Liver (tissue), 9 donors: Measurements from ENCODE around the gene MAFF. TPM values are rescaled to one million over a fixed set of nuclear protein-coding genes. Genes with fewer than 3 reads are reported as not detected.

Experiments used
- DNase-seq: peaks from one replicate; pipeline ENCODE4 v3.0.0-alpha.2; 2017; ENCODE audit warnings: low spot score
- H3K27ac ChIP-seq, 2 donors: one replicate each; pipeline ENCODE4 v1.7.0; 2013; ENCODE audit warnings: inconsistent platforms in 2 of 2, low read length in 2 of 2, control low read depth in 1 of 2, low read depth in 1 of 2, mild to moderate bottlenecking in 1 of 2
- H3K27me3 ChIP-seq, 4 donors: one replicate each; pipeline versions ENCODE4 v1.6.1 to v1.7.0; 2013; ENCODE audit warnings: low read length in 3 of 4, inconsistent platforms in 1 of 4, mild to moderate bottlenecking in 1 of 4, moderate library complexity in 1 of 4; ENCODE audit not compliant: control insufficient read depth in 4 of 4, insufficient read depth in 4 of 4
- H3K36me3 ChIP-seq, 4 donors: one replicate each; pipeline versions ENCODE4 v1.6.1 to v1.7.0; 2013; ENCODE audit warnings: low read length in 3 of 4, mild to moderate bottlenecking in 3 of 4, low read depth in 1 of 4, moderate library complexity in 1 of 4; ENCODE audit not compliant: control insufficient read depth in 4 of 4, insufficient read depth in 3 of 4
- H3K4me1 ChIP-seq, 4 donors: one replicate each; pipeline versions ENCODE4 v1.6.1 to v1.7.0; 2013; ENCODE audit warnings: low read length in 3 of 4, mild to moderate bottlenecking in 3 of 4, moderate library complexity in 1 of 4; ENCODE audit not compliant: control insufficient read depth in 4 of 4, insufficient read depth in 4 of 4
- H3K4me3 ChIP-seq, 3 donors: one replicate each; pipeline versions ENCODE4 v1.6.1 to v1.7.0; 2013; ENCODE audit warnings: low read length in 3 of 3, control low read depth in 1 of 3, low read depth in 1 of 3, mild to moderate bottlenecking in 1 of 3
- H3K9ac ChIP-seq, 2 donors: one replicate each; pipeline ENCODE4 v1.7.0; 2013; ENCODE audit warnings: low read length in 2 of 2, mild to moderate bottlenecking in 2 of 2, moderate library complexity in 2 of 2, control low read depth in 1 of 2, low read depth in 1 of 2
- H3K9me3 ChIP-seq, 4 donors: one replicate each; pipeline versions ENCODE4 v1.6.1 to v1.7.0; 2013; ENCODE audit warnings: low read length in 3 of 4; ENCODE audit not compliant: control insufficient read depth in 4 of 4
- EGR1 ChIP-seq, 2 donors: IDR thresholded peaks; 2 replicates each; pipeline ENCODE4 v1.6.1; 2016 to 2018; ENCODE audit warnings: antibody characterized with exemption in 2 of 2, low read depth in 2 of 2
- FOXA1 ChIP-seq: IDR thresholded peaks from 2 replicates; pipeline ENCODE4 v1.6.1; 2016; ENCODE audit warnings: antibody characterized with exemption
- GABPA ChIP-seq, 2 donors: IDR thresholded peaks in 1 of 2; conservative IDR thresholded peaks in 1 of 2; 2 replicates each; pipeline ENCODE4 v1.6.1; 2016; ENCODE audit warnings: antibody characterized with exemption in 2 of 2, mild to moderate bottlenecking in 1 of 2, moderate library complexity in 1 of 2
- HNF4A ChIP-seq, 2 donors: conservative IDR thresholded peaks; 2 replicates each; pipeline ENCODE4 v1.6.1; 2016; ENCODE audit warnings: antibody characterized with exemption in 2 of 2, mild to moderate bottlenecking in 2 of 2
- HNF4G ChIP-seq: IDR thresholded peaks from 2 replicates; pipeline ENCODE4 v1.6.1; 2016; ENCODE audit warnings: antibody characterized with exemption
- JUND ChIP-seq, 2 donors: IDR thresholded peaks; 2 replicates each; pipeline ENCODE4 v1.6.1; 2016; ENCODE audit warnings: antibody characterized with exemption in 2 of 2
- NR2F2 ChIP-seq: IDR thresholded peaks from 2 replicates; pipeline ENCODE4 v1.6.1; 2016; ENCODE audit warnings: antibody characterized with exemption
- RAD21 ChIP-seq, 2 donors: IDR thresholded peaks; 2 replicates each; pipeline ENCODE4 v1.6.1; 2016; ENCODE audit warnings: antibody characterized with exemption in 2 of 2, mild to moderate bottlenecking in 2 of 2
- RXRA ChIP-seq, 2 donors: IDR thresholded peaks; 2 replicates each; pipeline ENCODE4 v1.6.1; 2017 to 2018; ENCODE audit warnings: antibody characterized with exemption in 2 of 2, mild to moderate bottlenecking in 1 of 2
- SP1 ChIP-seq: IDR thresholded peaks from 2 replicates; pipeline ENCODE4 v1.6.1; 2018; ENCODE audit warnings: antibody characterized with exemption, mild to moderate bottlenecking
- TAF1 ChIP-seq: conservative IDR thresholded peaks from 2 replicates; pipeline ENCODE4 v1.6.1; 2016; ENCODE audit warnings: antibody characterized with exemption, mild to moderate bottlenecking
- YY1 ChIP-seq: IDR thresholded peaks from 2 replicates; pipeline ENCODE4 v1.6.1; 2016; ENCODE audit warnings: antibody characterized with exemption, mild to moderate bottlenecking
- WGBS: extraction: QIAGEN DNeasy Blood & Tissue Kit; methylation state at CpG from one replicate; pipeline ENCODE4 v1.1.7; 2013; 5-methylcytosine and 5-hydroxymethylcytosine counted together
- polyA plus RNA-seq, 2 donors: library from polyadenylated mRNA; stranded (reverse) in 1 of 2; unstranded in 1 of 2; fragments of 200-250 nt in 1 of 2; fragments of >200 nt in 1 of 2; fragmentation: Nextera tagmentation in 1 of 2; extraction: Ambion mirVana in 1 of 2; gene quantifications; one replicate each; pipeline versions ENCODE4 v1.2.1 to v1.2.3, GENCODE V29; 2013 to 2015
- total RNA-seq, 2 donors: library from RNA; depleted of rRNA; stranded (reverse); fragments of >200 nt; gene quantifications; one replicate each; pipeline ENCODE4 v1.2.3, GENCODE V29; 2014
- TF ChIP-seq, protein P1 (sequence below): IDR thresholded peaks from 2 replicates; pipeline ENCODE4 v1.6.1; 2016; ENCODE audit warnings: antibody characterized with exemption, mild to moderate bottlenecking
- TF ChIP-seq, protein P2 (sequence below): IDR thresholded peaks from 2 replicates; pipeline ENCODE4 v1.6.1; 2016; ENCODE audit warnings: antibody characterized with exemption
- TF ChIP-seq, protein P3 (sequence below): IDR thresholded peaks from 2 replicates; pipeline ENCODE4 v1.6.1; 2016; ENCODE audit warnings: antibody characterized with exemption
- TF ChIP-seq, protein P4 (sequence below): fragments of 150-350 bp; IDR thresholded peaks from 2 replicates; pipeline ENCODE4 v1.5.1; 2017; ENCODE audit warnings: improper control_type of control experiment, low read depth, low read length; ENCODE audit not compliant: missing input control
- TF ChIP-seq, protein P5 (sequence below): IDR thresholded peaks from 2 replicates; pipeline ENCODE4 v1.6.1; 2016; ENCODE audit warnings: antibody characterized with exemption
- donor health status: healthy.
- donor health status: healthy.
- donor health status: healthy.
- donor health status: healthy.
- donor health status: healthy.

MAFF gene
- total and polyA plus RNA-seq, 4 donors: 1.4 to 3.3 (median 2.0) TPM

DNA sequence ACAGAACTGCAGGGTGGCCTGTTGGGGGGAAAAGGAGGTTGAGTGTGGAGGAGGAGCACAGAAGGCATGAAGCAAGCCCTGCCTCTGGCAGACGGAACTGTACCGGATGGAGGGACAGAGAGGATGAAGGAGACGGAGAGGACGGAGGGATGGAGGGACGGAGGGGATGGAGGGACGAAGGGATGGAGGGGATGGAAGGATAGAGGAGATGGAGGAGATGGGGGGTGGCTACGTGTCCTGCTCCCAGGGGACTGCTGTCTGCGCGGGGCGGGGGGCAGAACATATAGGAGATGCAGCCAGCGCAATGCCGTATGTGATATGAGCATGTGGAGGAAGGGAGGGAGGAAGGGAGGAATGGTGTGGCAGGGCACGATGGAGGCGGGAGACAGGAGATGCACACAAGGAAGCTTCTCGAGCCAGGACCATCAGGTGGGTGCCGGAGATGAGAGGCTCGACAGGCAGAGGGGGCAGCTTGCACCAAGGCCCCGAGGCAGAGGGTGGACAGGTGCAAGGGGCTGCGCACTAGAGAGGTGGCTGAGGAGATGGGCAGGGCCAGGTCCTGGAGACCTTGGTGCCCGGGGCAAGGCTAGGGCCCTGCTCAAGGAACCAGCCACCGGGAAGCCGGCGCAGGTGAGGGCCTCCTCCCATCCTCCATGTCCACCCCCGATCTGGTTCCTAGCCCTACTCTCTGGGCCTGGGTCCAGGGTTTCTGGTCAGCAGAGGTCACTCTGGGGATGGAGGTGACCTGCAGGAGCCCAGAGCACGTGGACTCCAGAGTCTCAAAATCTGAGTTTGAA, 25.3 kb downstream of the MAFF start:
- H3K4me1 ChIP-seq: peaks cover 0 to 3% (median 0%) of the 10 kb centered on the region in 4 donors
- no peak overlapping the region for H3K27ac ChIP-seq

More for the DNA sequence above, 25.3 kb downstream of the MAFF start:
- H3K9ac ChIP-seq: no peak overlapping the region
- no peaks in the 10 kb centered on the region for H3K9me3 ChIP-seq
- no peak overlapping the region for H3K4me3 ChIP-seq
- TF ChIP-seq TAF1 (no peak), YY1 (no peak), SP1 (no peak), HNF4A (conservative IDR thresholded peaks at IDR 0.05) (no peak), HNF4G (no peak), NR2F2 (no peak), RAD21 (IDR thresholded peaks at IDR 0.05) (no peak), EGR1 (IDR thresholded peaks at IDR 0.05; ENCODE audit: low read depth in 2 of 2) (no peak), FOXA1 (no peak), GABPA (IDR thresholded peaks at IDR 0.05 in 1 of 2, conservative IDR thresholded peaks at IDR 0.05 in 1 of 2) (no peak), RXRA (IDR thresholded peaks at IDR 0.05) (no peak), JUND (IDR thresholded peaks at IDR 0.05) (no peak)
- TF ChIP-seq, protein P1, sequence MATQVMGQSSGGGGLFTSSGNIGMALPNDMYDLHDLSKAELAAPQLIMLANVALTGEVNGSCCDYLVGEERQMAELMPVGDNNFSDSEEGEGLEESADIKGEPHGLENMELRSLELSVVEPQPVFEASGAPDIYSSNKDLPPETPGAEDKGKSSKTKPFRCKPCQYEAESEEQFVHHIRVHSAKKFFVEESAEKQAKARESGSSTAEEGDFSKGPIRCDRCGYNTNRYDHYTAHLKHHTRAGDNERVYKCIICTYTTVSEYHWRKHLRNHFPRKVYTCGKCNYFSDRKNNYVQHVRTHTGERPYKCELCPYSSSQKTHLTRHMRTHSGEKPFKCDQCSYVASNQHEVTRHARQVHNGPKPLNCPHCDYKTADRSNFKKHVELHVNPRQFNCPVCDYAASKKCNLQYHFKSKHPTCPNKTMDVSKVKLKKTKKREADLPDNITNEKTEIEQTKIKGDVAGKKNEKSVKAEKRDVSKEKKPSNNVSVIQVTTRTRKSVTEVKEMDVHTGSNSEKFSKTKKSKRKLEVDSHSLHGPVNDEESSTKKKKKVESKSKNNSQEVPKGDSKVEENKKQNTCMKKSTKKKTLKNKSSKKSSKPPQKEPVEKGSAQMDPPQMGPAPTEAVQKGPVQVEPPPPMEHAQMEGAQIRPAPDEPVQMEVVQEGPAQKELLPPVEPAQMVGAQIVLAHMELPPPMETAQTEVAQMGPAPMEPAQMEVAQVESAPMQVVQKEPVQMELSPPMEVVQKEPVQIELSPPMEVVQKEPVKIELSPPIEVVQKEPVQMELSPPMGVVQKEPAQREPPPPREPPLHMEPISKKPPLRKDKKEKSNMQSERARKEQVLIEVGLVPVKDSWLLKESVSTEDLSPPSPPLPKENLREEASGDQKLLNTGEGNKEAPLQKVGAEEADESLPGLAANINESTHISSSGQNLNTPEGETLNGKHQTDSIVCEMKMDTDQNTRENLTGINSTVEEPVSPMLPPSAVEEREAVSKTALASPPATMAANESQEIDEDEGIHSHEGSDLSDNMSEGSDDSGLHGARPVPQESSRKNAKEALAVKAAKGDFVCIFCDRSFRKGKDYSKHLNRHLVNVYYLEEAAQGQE: no peak
- TF ChIP-seq, protein P2, sequence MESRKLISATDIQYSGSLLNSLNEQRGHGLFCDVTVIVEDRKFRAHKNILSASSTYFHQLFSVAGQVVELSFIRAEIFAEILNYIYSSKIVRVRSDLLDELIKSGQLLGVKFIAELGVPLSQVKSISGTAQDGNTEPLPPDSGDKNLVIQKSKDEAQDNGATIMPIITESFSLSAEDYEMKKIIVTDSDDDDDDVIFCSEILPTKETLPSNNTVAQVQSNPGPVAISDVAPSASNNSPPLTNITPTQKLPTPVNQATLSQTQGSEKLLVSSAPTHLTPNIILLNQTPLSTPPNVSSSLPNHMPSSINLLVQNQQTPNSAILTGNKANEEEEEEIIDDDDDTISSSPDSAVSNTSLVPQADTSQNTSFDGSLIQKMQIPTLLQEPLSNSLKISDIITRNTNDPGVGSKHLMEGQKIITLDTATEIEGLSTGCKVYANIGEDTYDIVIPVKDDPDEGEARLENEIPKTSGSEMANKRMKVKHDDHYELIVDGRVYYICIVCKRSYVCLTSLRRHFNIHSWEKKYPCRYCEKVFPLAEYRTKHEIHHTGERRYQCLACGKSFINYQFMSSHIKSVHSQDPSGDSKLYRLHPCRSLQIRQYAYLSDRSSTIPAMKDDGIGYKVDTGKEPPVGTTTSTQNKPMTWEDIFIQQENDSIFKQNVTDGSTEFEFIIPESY: no peak
- TF ChIP-seq, protein P3, sequence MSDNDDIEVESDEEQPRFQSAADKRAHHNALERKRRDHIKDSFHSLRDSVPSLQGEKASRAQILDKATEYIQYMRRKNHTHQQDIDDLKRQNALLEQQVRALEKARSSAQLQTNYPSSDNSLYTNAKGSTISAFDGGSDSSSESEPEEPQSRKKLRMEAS: no peak
- TF ChIP-seq, protein P4, sequence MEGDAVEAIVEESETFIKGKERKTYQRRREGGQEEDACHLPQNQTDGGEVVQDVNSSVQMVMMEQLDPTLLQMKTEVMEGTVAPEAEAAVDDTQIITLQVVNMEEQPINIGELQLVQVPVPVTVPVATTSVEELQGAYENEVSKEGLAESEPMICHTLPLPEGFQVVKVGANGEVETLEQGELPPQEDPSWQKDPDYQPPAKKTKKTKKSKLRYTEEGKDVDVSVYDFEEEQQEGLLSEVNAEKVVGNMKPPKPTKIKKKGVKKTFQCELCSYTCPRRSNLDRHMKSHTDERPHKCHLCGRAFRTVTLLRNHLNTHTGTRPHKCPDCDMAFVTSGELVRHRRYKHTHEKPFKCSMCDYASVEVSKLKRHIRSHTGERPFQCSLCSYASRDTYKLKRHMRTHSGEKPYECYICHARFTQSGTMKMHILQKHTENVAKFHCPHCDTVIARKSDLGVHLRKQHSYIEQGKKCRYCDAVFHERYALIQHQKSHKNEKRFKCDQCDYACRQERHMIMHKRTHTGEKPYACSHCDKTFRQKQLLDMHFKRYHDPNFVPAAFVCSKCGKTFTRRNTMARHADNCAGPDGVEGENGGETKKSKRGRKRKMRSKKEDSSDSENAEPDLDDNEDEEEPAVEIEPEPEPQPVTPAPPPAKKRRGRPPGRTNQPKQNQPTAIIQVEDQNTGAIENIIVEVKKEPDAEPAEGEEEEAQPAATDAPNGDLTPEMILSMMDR: no peak
- TF ChIP-seq, protein P5, sequence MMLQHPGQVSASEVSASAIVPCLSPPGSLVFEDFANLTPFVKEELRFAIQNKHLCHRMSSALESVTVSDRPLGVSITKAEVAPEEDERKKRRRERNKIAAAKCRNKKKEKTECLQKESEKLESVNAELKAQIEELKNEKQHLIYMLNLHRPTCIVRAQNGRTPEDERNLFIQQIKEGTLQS: no peak
- H3K27me3 ChIP-seq: no peaks in the 10 kb centered on the region
- DNase-seq: no peak
- peaks cover 0 to 6% (median 3%) of the 10 kb centered on the region in 4 donors for H3K36me3 ChIP-seq
- 93% methylated on average over 25 of the region's 25 CpGs for WGBS
